A549 (cell line): ENCODE results near the gene FGGY. TPM values are rescaled to one million over a fixed set of nuclear protein-coding genes. Genes with fewer than 3 reads are reported as not detected.

Source experiments
- ATAC-seq, 2 experiments: fragments of 200-7000 bp in 1 of 2; fragments of >200 bp in 1 of 2; cut with Nextera tagmentation in 1 of 2; cut with Tn5 transposase in 1 of 2; 3 replicates each; pipeline versions ENCODE4 v1.8.0 to v1.9.1; 2018 to 2020; ENCODE audit warnings: mild to moderate bottlenecking in 1 of 2, moderate library complexity in 1 of 2
- CTCF ChIA-PET: fragments of 300-600 bp; sonication (Branson Sonifier 250); formaldehyde crosslinking; extraction: SDS; loops from one replicate; lab custom pipeline; 2021; ENCODE audit warnings: antibody characterized with exemption, inconsistent platforms; lab: Yijun Ruan, JAX
- POLR2A ChIA-PET: fragments of 350-600 bp; formaldehyde crosslinking; extraction: SDS; loops from one replicate; lab custom pipeline; 2021; ENCODE audit warnings: antibody characterized with exemption, inconsistent platforms; lab: Yijun Ruan, JAX
- DNase-seq, 2 experiments: peaks; one replicate each; pipeline versions ENCODE4 v3.0.0 to v3.0.0-alpha.2; 2011 to 2016; ENCODE audit warnings: low read depth in 1 of 2, low spot score in 1 of 2
- FAIRE-seq: peaks from 2 replicates; lab custom pipeline; 2011; peaks lifted over from hg19 to GRCh38; lab: Jason Lieb, UNC
- H3K27ac ChIP-seq, 2 experiments: fragments of >200 bp; sonication (Bioruptor Twin); formaldehyde crosslinking; 3 replicates each; pipeline ENCODE4 v1.5.1; 2016 to 2017
- H3K4me1 ChIP-seq: fragments of >200 bp; sonication (Bioruptor Twin); formaldehyde crosslinking; 3 replicates; pipeline ENCODE4 v1.6.1; 2016
- H3K4me2 ChIP-seq: fragments of >200 bp; sonication (Bioruptor Twin); formaldehyde crosslinking; 3 replicates; pipeline ENCODE4 v1.6.1; 2016
- H3K4me3 ChIP-seq: fragments of >200 bp; sonication (Bioruptor Twin); formaldehyde crosslinking; 3 replicates; pipeline ENCODE4 v1.5.1; 2016
- H3K9me3 ChIP-seq: fragments of >200 bp; sonication (Bioruptor Twin); formaldehyde crosslinking; 3 replicates; pipeline ENCODE4 v1.6.1; 2016
- CEBPB ChIP-seq, 2 experiments: fragments of >200 bp in 1 of 2; sonication (Bioruptor Twin) in 1 of 2; formaldehyde crosslinking in 1 of 2; IDR thresholded peaks; 2 replicates each; pipeline ENCODE4 v1.6.1; 2012 to 2016
- CHD4 ChIP-seq: fragments of 200-600 bp; sonication (generic); IDR thresholded peaks from 2 replicates; pipeline ENCODE4 v1.6.1; 2016; ENCODE audit warnings: antibody characterized with exemption, mild to moderate bottlenecking, borderline replicate concordance
- FOXS1 ChIP-seq: fragments of 250-450 bp; sonication (Bioruptor Pico); IDR thresholded peaks from 2 replicates; pipeline ENCODE4 v1.5.0; 2020; ENCODE audit warnings: mild to moderate bottlenecking, moderate library complexity
- GATA3 ChIP-seq: IDR thresholded peaks from 2 replicates; pipeline ENCODE4 v1.6.1; 2012; ENCODE audit warnings: borderline replicate concordance
- JUN ChIP-seq, 2 experiments: fragments of >200 bp; sonication (Bioruptor Twin); formaldehyde crosslinking; IDR thresholded peaks; 2 replicates in 1 of 2; 3 replicates in 1 of 2; pipeline ENCODE4 v1.6.1; 2016 to 2017
- JUNB ChIP-seq: fragments of >200 bp; sonication (Bioruptor Twin); formaldehyde crosslinking; IDR thresholded peaks from 2 replicates; pipeline ENCODE4 v1.6.1; 2016
- KDM1A ChIP-seq: fragments of 200-600 bp; sonication (generic); IDR thresholded peaks from 2 replicates; pipeline ENCODE4 v1.6.1; 2016; ENCODE audit warnings: low read depth, mild to moderate bottlenecking
- KDM5A ChIP-seq: fragments of 200-600 bp; sonication (generic); IDR thresholded peaks from 2 replicates; pipeline ENCODE4 v1.6.1; 2016; ENCODE audit warnings: antibody characterized with exemption, mild to moderate bottlenecking
- MAFK ChIP-seq: fragments of 450-650 bp; IDR thresholded peaks from 2 replicates; pipeline ENCODE4 v1.6.1; 2014; ENCODE audit not compliant: partially characterized antibody
- MYC ChIP-seq: IDR thresholded peaks from 2 replicates; pipeline ENCODE4 v1.6.1; 2012; ENCODE audit warnings: mild to moderate bottlenecking, inconsistent platforms, low read length, improper control_type of control experiment, borderline replicate concordance
- NFE2L2 ChIP-seq: fragments of 150-350 bp; conservative IDR thresholded peaks from 2 replicates; pipeline ENCODE4 v1.6.1; 2014; ENCODE audit warnings: low read length
- NPAS2 ChIP-seq: fragments of 250-450 bp; sonication (Bioruptor Pico); IDR thresholded peaks from 2 replicates; pipeline ENCODE4 v1.8.0; 2022; ENCODE audit warnings: mild to moderate bottlenecking, moderate library complexity, borderline replicate concordance
- POLR2A ChIP-seq: IDR thresholded peaks from 2 replicates; pipeline ENCODE4 v1.6.1; 2012; ENCODE audit warnings: mild to moderate bottlenecking, low read length
- RFX5 ChIP-seq: fragments of 450-650 bp; IDR thresholded peaks from 2 replicates; pipeline ENCODE4 v1.7.1; 2014; ENCODE audit warnings: antibody characterized with exemption, mild to moderate bottlenecking, moderate library complexity
- TFCP2L1 ChIP-seq: fragments of 250-450 bp; sonication (Bioruptor Pico); IDR thresholded peaks from 2 replicates; pipeline ENCODE4 v1.5.0; 2021; ENCODE audit warnings: mild to moderate bottlenecking
- TP53 ChIP-seq: fragments of 250-450 bp; sonication (Bioruptor Pico); IDR thresholded peaks from 2 replicates; pipeline ENCODE4 v1.5.0; 2021; ENCODE audit warnings: mild to moderate bottlenecking, moderate library complexity
- ZC3H11A ChIP-seq: fragments of 450-650 bp; IDR thresholded peaks from 2 replicates; pipeline ENCODE4 v1.6.1; 2014; ENCODE audit warnings: antibody characterized with exemption, mild to moderate bottlenecking
- ZFP36 ChIP-seq: fragments of 450-650 bp; IDR thresholded peaks from 2 replicates; pipeline ENCODE4 v1.6.1; 2014; ENCODE audit warnings: borderline replicate concordance; ENCODE audit not compliant: partially characterized antibody
- WGBS: methylation state at CpG from one replicate; pipeline ENCODE4 v1.1.6; 2017; ENCODE audit errors: missing lambda C conversion rate; 5-methylcytosine and 5-hydroxymethylcytosine counted together
- polyA plus RNA-seq, 4 experiments: library from polyadenylated mRNA; depleted of rRNA in 3 of 4; stranded (reverse); fragments of >200 nt; fragmentation: RNase III in 1 of 4; extraction: RNeasy Plus Mini Kit Qiagen cat#74134 plus additional on column Dnase treatment in 1 of 4; gene quantifications; 2 replicates in 3 of 4; 3 replicates in 1 of 4; pipeline ENCODE4 v1.2.3, GENCODE V29; 2011 to 2017
- TF ChIP-seq, protein P1 (sequence below): fragments of >200 bp; sonication (Bioruptor Twin); formaldehyde crosslinking; IDR thresholded peaks from 3 replicates; pipeline ENCODE4 v1.6.1; 2016
- TF ChIP-seq, protein P2 (sequence below): fragments of 200-600 bp; sonication (generic); IDR thresholded peaks from 2 replicates; pipeline ENCODE4 v1.6.1; 2016; ENCODE audit warnings: antibody characterized with exemption, mild to moderate bottlenecking, moderate library complexity
- TF ChIP-seq, protein P3 (sequence below): IDR thresholded peaks from 2 replicates; pipeline ENCODE4 v1.6.1; 2012
- TF ChIP-seq, protein P4 (sequence below): IDR thresholded peaks from 2 replicates; pipeline ENCODE4 v1.6.1; 2012

Gene FGGY
- polyA plus RNA-seq, 2 of the 4 experiments (the other 2 are of a cell fraction) = 2.9 to 4.8 TPM

DNA sequence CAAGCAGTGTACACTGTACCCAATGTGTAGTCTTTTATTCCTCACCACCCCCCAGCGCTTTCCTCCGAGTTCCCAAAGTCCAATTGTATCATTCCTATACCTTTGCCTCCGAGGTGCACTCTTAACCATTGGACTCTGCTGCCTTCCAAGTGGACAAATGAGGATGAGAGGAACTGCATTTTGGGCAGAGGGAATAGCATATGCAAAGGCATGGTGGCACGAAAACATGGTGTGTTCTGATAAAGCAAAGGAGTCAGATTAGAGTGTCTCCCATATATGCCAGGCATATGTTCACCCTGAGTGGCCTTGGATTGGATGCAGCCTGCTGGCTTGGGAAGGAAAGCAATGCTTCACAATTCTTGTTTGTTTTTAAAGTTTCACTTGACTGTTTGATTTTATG is 25.5 kb downstream of the FGGY start:
- WGBS = 73% methylated on average over 4 of the region's 4 CpGs
- no peak for TF ChIP-seq JUNB
- TF ChIP-seq, protein P1, sequence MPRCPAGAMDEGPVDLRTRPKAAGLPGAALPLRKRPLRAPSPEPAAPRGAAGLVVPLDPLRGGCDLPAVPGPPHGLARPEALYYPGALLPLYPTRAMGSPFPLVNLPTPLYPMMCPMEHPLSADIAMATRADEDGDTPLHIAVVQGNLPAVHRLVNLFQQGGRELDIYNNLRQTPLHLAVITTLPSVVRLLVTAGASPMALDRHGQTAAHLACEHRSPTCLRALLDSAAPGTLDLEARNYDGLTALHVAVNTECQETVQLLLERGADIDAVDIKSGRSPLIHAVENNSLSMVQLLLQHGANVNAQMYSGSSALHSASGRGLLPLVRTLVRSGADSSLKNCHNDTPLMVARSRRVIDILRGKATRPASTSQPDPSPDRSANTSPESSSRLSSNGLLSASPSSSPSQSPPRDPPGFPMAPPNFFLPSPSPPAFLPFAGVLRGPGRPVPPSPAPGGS = no peak
- TF ChIP-seq KDM5A = no peak
- TF ChIP-seq TFCP2L1 = no peak
- TF ChIP-seq ZC3H11A = no peak
- no peak for TF ChIP-seq CHD4
- TF ChIP-seq JUN (IDR thresholded peaks at IDR 0.05) = no peak
- TF ChIP-seq, protein P2, sequence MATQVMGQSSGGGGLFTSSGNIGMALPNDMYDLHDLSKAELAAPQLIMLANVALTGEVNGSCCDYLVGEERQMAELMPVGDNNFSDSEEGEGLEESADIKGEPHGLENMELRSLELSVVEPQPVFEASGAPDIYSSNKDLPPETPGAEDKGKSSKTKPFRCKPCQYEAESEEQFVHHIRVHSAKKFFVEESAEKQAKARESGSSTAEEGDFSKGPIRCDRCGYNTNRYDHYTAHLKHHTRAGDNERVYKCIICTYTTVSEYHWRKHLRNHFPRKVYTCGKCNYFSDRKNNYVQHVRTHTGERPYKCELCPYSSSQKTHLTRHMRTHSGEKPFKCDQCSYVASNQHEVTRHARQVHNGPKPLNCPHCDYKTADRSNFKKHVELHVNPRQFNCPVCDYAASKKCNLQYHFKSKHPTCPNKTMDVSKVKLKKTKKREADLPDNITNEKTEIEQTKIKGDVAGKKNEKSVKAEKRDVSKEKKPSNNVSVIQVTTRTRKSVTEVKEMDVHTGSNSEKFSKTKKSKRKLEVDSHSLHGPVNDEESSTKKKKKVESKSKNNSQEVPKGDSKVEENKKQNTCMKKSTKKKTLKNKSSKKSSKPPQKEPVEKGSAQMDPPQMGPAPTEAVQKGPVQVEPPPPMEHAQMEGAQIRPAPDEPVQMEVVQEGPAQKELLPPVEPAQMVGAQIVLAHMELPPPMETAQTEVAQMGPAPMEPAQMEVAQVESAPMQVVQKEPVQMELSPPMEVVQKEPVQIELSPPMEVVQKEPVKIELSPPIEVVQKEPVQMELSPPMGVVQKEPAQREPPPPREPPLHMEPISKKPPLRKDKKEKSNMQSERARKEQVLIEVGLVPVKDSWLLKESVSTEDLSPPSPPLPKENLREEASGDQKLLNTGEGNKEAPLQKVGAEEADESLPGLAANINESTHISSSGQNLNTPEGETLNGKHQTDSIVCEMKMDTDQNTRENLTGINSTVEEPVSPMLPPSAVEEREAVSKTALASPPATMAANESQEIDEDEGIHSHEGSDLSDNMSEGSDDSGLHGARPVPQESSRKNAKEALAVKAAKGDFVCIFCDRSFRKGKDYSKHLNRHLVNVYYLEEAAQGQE = no peak
- TF ChIP-seq POLR2A = no peak
- TF ChIP-seq TP53 (CRISPR knock-in tag) = no peak
- TF ChIP-seq CEBPB (IDR thresholded peaks at IDR 0.05) = no peak
- TF ChIP-seq, protein P3, sequence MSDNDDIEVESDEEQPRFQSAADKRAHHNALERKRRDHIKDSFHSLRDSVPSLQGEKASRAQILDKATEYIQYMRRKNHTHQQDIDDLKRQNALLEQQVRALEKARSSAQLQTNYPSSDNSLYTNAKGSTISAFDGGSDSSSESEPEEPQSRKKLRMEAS = no peak
- no peak for TF ChIP-seq MAFK
- no peak for TF ChIP-seq ZFP36
- TF ChIP-seq MYC = no peak
- TF ChIP-seq RFX5 = no peak
- Histone ChIP-seq H3K27ac (no peak overlapping the region), H3K4me1 (no peaks in the 10 kb centered on the region), H3K4me3 (no peak overlapping the region), H3K4me2 (no peak overlapping the region), H3K9me3 (no peaks in the 10 kb centered on the region)
- ChIA-PET POLR2A (no interaction called here), CTCF (no interaction called here)
- DNase-seq (no peak), ATAC-seq (no peak), FAIRE-seq (no peak)

DNA sequence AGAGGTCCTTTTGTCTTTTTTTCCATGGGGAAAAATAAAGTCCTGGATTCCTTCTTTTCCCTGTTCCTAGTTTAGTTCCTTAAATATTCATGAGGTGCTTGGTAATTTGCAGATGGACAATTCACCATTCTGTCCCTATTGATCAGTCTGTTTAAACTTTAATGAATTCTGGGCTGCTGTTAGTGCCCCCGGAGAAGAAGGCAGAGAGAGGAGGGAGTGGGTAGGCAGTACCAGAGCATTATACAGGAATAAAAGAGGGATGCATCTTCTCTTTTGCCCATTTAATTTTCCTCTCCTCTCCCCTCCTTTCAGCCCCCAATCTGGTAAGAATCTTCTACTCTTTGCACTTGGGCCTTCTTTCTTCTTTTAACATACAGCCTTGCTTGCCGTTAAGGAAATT is 25.9 kb downstream of the FGGY start:
- DNase-seq (no peak), ATAC-seq (no peak), FAIRE-seq (no peak)
- no peaks in the 10 kb centered on the region for H3K9me3 ChIP-seq
- WGBS = 87% methylated on average over 2 of the region's 2 CpGs
- CTCF ChIA-PET = no interaction called here
- POLR2A ChIA-PET = no interaction called here
- no peak overlapping the region for H3K27ac ChIP-seq
- no peak overlapping the region for H3K4me3 ChIP-seq
- no peak overlapping the region for H3K4me2 ChIP-seq
- H3K4me1 ChIP-seq = no peaks in the 10 kb centered on the region
- TF ChIP-seq NFE2L2 (no peak), KDM1A (no peak), FOXS1 (CRISPR knock-in tag) (no peak), NPAS2 (CRISPR knock-in tag) (no peak), CHD4 (no peak), GATA3 (no peak)
- TF ChIP-seq, protein P4, sequence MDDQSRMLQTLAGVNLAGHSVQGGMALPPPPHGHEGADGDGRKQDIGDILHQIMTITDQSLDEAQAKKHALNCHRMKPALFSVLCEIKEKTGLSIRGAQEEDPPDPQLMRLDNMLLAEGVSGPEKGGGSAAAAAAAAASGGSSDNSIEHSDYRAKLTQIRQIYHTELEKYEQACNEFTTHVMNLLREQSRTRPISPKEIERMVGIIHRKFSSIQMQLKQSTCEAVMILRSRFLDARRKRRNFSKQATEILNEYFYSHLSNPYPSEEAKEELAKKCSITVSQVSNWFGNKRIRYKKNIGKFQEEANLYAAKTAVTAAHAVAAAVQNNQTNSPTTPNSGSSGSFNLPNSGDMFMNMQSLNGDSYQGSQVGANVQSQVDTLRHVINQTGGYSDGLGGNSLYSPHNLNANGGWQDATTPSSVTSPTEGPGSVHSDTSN = no peak
- TF ChIP-seq, all 56 proteins: peak for 0
